ENCODE measurements around the gene MICAL2.

MICAL2 gene

GRCh38 chr11:12087075-12088004 is 23.1 kb upstream of the MICAL2 start:
- H3K27me3 Mint-ChIP-seq, result peaks cover 10% of the 10 kb centered on the region
- ATAC-seq (ENCODE audit: low read depth), result no peak
- no peak for DNase-seq (ENCODE audit: low spot score in 2 of 2)
- H3K36me3 Mint-ChIP-seq, result no peaks in the 10 kb centered on the region
- no peak overlapping the region for H3K27ac Mint-ChIP-seq
- peaks cover 11% of the 10 kb centered on the region for H3K4me1 Mint-ChIP-seq
- H3K4me3 Mint-ChIP-seq, result no peak overlapping the region
- H3K9me3 Mint-ChIP-seq, result no peaks in the 10 kb centered on the region

GRCh38 chr11:12088047-12088481 is 22.3 kb upstream of the MICAL2 start:
- Mint-ChIP-seq H3K9me3 (no peaks in the 10 kb centered on the region), H3K27me3 (peaks cover 16% of the 10 kb centered on the region), H3K36me3 (no peaks in the 10 kb centered on the region), H3K27ac (no peak overlapping the region), H3K4me1 (peaks cover 11% of the 10 kb centered on the region), H3K4me3 (no peak overlapping the region)
- DNase-seq (ENCODE audit: low spot score in 2 of 2), result no peak
- ATAC-seq (ENCODE audit: low read depth), result no peak

- Mint-ChIP-seq H3K27ac (no peak overlapping the region), H3K27me3 (peaks cover 17% of the 10 kb centered on the region), H3K36me3 (no peaks in the 10 kb centered on the region), H3K4me3 (no peak overlapping the region), H3K9me3 (no peaks in the 10 kb centered on the region), H3K4me1 (peaks cover 11% of the 10 kb centered on the region)
- ATAC-seq (ENCODE audit: low read depth) (no peak), DNase-seq (ENCODE audit: low spot score in 2 of 2) (no peak)
These were observed 21.9 kb upstream of the MICAL2 start for GRCh38 chr11:12088531-12088930.

- Mint-ChIP-seq H3K27me3 (peaks cover 18% of the 10 kb centered on the region), H3K9me3 (no peaks in the 10 kb centered on the region), H3K27ac (no peak overlapping the region), H3K4me1 (peaks cover 11% of the 10 kb centered on the region), H3K4me3 (no peak overlapping the region), H3K36me3 (no peaks in the 10 kb centered on the region)
- ATAC-seq (ENCODE audit: low read depth), result no peak
- DNase-seq (ENCODE audit: low spot score in 2 of 2), result no peak
These were observed 21.3 kb upstream of the MICAL2 start for GRCh38 chr11:12089041-12089440.

- Mint-ChIP-seq H3K4me1 (peaks cover 11% of the 10 kb centered on the region), H3K36me3 (no peaks in the 10 kb centered on the region), H3K27ac (no peak overlapping the region), H3K27me3 (peaks cover 18% of the 10 kb centered on the region), H3K9me3 (no peaks in the 10 kb centered on the region), H3K4me3 (no peak overlapping the region)
- no peak for ATAC-seq (ENCODE audit: low read depth)
- DNase-seq (ENCODE audit: low spot score in 2 of 2), result no peak
These were observed 20.9 kb upstream of the MICAL2 start for GRCh38 chr11:12089473-12089872.

- Mint-ChIP-seq H3K36me3 (no peaks in the 10 kb centered on the region), H3K4me3 (no peak overlapping the region), H3K4me1 (peaks cover 11% of the 10 kb centered on the region), H3K9me3 (no peaks in the 10 kb centered on the region), H3K27ac (no peak overlapping the region), H3K27me3 (peaks cover 17% of the 10 kb centered on the region)
- DNase-seq (ENCODE audit: low spot score in 2 of 2) (no peak), ATAC-seq (ENCODE audit: low read depth) (peak; percentile 15)
These were observed 20.3 kb upstream of the MICAL2 start for GRCh38 chr11:12090061-12090591.

- H3K27ac Mint-ChIP-seq, result no peak overlapping the region
- no peaks in the 10 kb centered on the region for H3K9me3 Mint-ChIP-seq
- no peaks in the 10 kb centered on the region for H3K36me3 Mint-ChIP-seq
- ATAC-seq (ENCODE audit: low read depth) (no peak), DNase-seq (ENCODE audit: low spot score in 2 of 2) (no peak)
- no peak overlapping the region for H3K4me3 Mint-ChIP-seq
- peaks cover 20% of the 10 kb centered on the region for H3K27me3 Mint-ChIP-seq
- H3K4me1 Mint-ChIP-seq, result peaks cover 11% of the 10 kb centered on the region
These were observed 19.6 kb upstream of the MICAL2 start for GRCh38 chr11:12090761-12091258.

GRCh38 chr11:12091956-12092558 is 18.3 kb upstream of the MICAL2 start:
- DNase-seq (ENCODE audit: low spot score in 2 of 2) (no peak), ATAC-seq (ENCODE audit: low read depth) (no peak)
- Mint-ChIP-seq H3K27me3 (peaks cover 18% of the 10 kb centered on the region), H3K36me3 (no peaks in the 10 kb centered on the region), H3K9me3 (no peaks in the 10 kb centered on the region), H3K27ac (no peak overlapping the region), H3K4me3 (no peak overlapping the region), H3K4me1 (peaks cover 11% of the 10 kb centered on the region)

GRCh38 chr11:12092714-12093113 is 17.7 kb upstream of the MICAL2 start:
- H3K4me3 Mint-ChIP-seq, result no peak overlapping the region
- DNase-seq (ENCODE audit: low spot score in 2 of 2) (no peak), ATAC-seq (ENCODE audit: low read depth) (no peak)
- H3K4me1 Mint-ChIP-seq, result peaks cover 13% of the 10 kb centered on the region
- peaks cover 20% of the 10 kb centered on the region for H3K27me3 Mint-ChIP-seq
- H3K9me3 Mint-ChIP-seq, result no peaks in the 10 kb centered on the region
- H3K27ac Mint-ChIP-seq, result no peak overlapping the region
- H3K36me3 Mint-ChIP-seq, result no peaks in the 10 kb centered on the region

GRCh38 chr11:12094872-12095800 is 15.3 kb upstream of the MICAL2 start:
- Mint-ChIP-seq H3K27ac (no peak overlapping the region), H3K4me1 (peaks cover 17% of the 10 kb centered on the region), H3K36me3 (no peaks in the 10 kb centered on the region), H3K9me3 (no peaks in the 10 kb centered on the region), H3K4me3 (no peak overlapping the region), H3K27me3 (peaks cover 25% of the 10 kb centered on the region)
- no peak for DNase-seq (ENCODE audit: low spot score in 2 of 2)
- no peak for ATAC-seq (ENCODE audit: low read depth)

- no peak for ATAC-seq (ENCODE audit: low read depth)
- peaks cover 11% of the 10 kb centered on the region for H3K4me1 Mint-ChIP-seq
- no peak overlapping the region for H3K27ac Mint-ChIP-seq
These were observed 13.2 kb upstream of the MICAL2 start for GRCh38 chr11:12097219-12097618.

GRCh38 chr11:12098601-12099000 is 11.8 kb upstream of the MICAL2 start:
- Mint-ChIP-seq H3K9me3 (no peaks in the 10 kb centered on the region), H3K36me3 (no peaks in the 10 kb centered on the region), H3K4me1 (peaks cover 11% of the 10 kb centered on the region), H3K27me3 (peaks cover 22% of the 10 kb centered on the region), H3K27ac (no peak overlapping the region), H3K4me3 (no peak overlapping the region)
- DNase-seq (ENCODE audit: low spot score in 2 of 2) (no peak), ATAC-seq (ENCODE audit: low read depth) (no peak)

More at GRCh38 chr11:12097219-12097618, 13.2 kb upstream of the MICAL2 start:
- no peak for DNase-seq (ENCODE audit: low spot score in 2 of 2)
- Mint-ChIP-seq H3K9me3 (no peaks in the 10 kb centered on the region), H3K27me3 (peaks cover 26% of the 10 kb centered on the region), H3K36me3 (no peaks in the 10 kb centered on the region), H3K4me3 (no peak overlapping the region)

- Mint-ChIP-seq H3K36me3 (no peaks in the 10 kb centered on the region), H3K4me3 (no peak overlapping the region), H3K4me1 (peaks cover 11% of the 10 kb centered on the region), H3K9me3 (no peaks in the 10 kb centered on the region), H3K27ac (no peak overlapping the region), H3K27me3 (peaks cover 18% of the 10 kb centered on the region)
- ATAC-seq (ENCODE audit: low read depth) (no peak), DNase-seq (ENCODE audit: low spot score in 2 of 2) (no peak)
These were observed 11.1 kb upstream of the MICAL2 start for GRCh38 chr11:12099132-12099873.

Measured in memory B cell (primary cell).